PFSK-1 (cell line): ENCODE measurements around the gene ATG9B.

Experiments used
- FOXP2 ChIP-seq: optimal IDR thresholded peaks from 2 replicates; pipeline ENCODE3; 2011; ENCODE audit warnings: borderline replicate concordance, control low read depth, inconsistent platforms; ENCODE audit not compliant: insufficient read depth; ENCODE audit errors: extremely low read length, extremely low read depth
- POLR2AphosphoS5 ChIP-seq: IDR thresholded peaks from 2 replicates; pipeline ENCODE4 v1.6.1; 2012; ENCODE audit warnings: low read depth, mild to moderate bottlenecking, control low read depth, low read length, moderate library complexity
- SIN3A ChIP-seq: IDR thresholded peaks from 2 replicates; pipeline ENCODE4 v1.6.1; 2012; ENCODE audit warnings: mild to moderate bottlenecking, low read length, moderate library complexity, borderline replicate concordance; ENCODE audit not compliant: insufficient read depth
- TAF1 ChIP-seq: IDR thresholded peaks from 2 replicates; pipeline ENCODE4 v1.6.1; 2012; ENCODE audit warnings: low read length, control low read depth, borderline replicate concordance; ENCODE audit not compliant: insufficient read depth
- TF ChIP-seq, protein P1 (sequence below), 2 experiments: IDR thresholded peaks; 2 replicates each; pipeline versions ENCODE4 v1.6.1 to v1.8.0; 2011 to 2012; ENCODE audit warnings: low read depth in 2 of 2, low read length in 2 of 2, control low read depth in 1 of 2, inconsistent platforms in 1 of 2, mild to moderate bottlenecking in 1 of 2, moderate library complexity in 1 of 2; ENCODE audit not compliant: insufficient read depth in 1 of 2

Gene ATG9B

DNA sequence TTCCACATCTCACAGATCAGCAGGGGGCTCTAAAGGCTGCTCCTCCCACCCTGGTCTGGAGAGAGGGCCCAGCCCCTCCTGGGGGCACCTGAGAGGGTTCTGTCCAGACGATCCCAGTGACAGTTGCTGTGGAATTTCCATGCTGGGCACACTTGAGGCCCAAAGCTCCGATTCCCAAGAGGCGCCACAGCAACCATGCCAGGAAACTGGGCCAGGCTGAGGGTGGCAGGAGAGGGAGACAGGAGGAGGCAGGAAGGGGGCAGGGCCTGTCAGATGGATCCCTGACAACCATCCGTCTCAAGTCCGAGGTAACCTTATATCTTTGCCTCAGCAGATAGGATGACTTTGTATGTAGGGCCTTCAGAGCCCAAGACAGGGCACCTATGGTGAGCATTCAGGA lies 37.7 kb downstream of the ATG9B start:
- no peak for TF ChIP-seq SIN3A
- TF ChIP-seq POLR2AphosphoS5 = no peak
- TF ChIP-seq, protein P1, sequence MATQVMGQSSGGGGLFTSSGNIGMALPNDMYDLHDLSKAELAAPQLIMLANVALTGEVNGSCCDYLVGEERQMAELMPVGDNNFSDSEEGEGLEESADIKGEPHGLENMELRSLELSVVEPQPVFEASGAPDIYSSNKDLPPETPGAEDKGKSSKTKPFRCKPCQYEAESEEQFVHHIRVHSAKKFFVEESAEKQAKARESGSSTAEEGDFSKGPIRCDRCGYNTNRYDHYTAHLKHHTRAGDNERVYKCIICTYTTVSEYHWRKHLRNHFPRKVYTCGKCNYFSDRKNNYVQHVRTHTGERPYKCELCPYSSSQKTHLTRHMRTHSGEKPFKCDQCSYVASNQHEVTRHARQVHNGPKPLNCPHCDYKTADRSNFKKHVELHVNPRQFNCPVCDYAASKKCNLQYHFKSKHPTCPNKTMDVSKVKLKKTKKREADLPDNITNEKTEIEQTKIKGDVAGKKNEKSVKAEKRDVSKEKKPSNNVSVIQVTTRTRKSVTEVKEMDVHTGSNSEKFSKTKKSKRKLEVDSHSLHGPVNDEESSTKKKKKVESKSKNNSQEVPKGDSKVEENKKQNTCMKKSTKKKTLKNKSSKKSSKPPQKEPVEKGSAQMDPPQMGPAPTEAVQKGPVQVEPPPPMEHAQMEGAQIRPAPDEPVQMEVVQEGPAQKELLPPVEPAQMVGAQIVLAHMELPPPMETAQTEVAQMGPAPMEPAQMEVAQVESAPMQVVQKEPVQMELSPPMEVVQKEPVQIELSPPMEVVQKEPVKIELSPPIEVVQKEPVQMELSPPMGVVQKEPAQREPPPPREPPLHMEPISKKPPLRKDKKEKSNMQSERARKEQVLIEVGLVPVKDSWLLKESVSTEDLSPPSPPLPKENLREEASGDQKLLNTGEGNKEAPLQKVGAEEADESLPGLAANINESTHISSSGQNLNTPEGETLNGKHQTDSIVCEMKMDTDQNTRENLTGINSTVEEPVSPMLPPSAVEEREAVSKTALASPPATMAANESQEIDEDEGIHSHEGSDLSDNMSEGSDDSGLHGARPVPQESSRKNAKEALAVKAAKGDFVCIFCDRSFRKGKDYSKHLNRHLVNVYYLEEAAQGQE (IDR thresholded peaks at IDR 0.05; ENCODE audit: insufficient read depth in 1 of 2, low read depth in 2 of 2, low read length in 2 of 2) = no peak
- TF ChIP-seq FOXP2 = no peak
- TF ChIP-seq TAF1 = no peak

GRCh38 chr7:150986099-150986512 lies 38.2 kb downstream of the ATG9B start:
- TF ChIP-seq TAF1 (no peak), SIN3A (no peak), FOXP2 (no peak), POLR2AphosphoS5 (no peak)
- TF ChIP-seq, protein P1 (IDR thresholded peaks at IDR 0.05; ENCODE audit: insufficient read depth in 1 of 2, low read depth in 2 of 2, low read length in 2 of 2) = peak; percentile 68 to 73; a peak in 3 of 4 replicates

GRCh38 chr7:150983893-150984368 lies 40.4 kb downstream of the ATG9B start:
- TF ChIP-seq, protein P1 (IDR thresholded peaks at IDR 0.05; ENCODE audit: insufficient read depth in 1 of 2, low read depth in 2 of 2, low read length in 2 of 2) = peak; percentile 98 to 100
- no peak for TF ChIP-seq SIN3A

- TF ChIP-seq POLR2AphosphoS5 (no peak), FOXP2 (no peak), TAF1 (no peak), SIN3A (no peak)
- TF ChIP-seq, protein P1 (IDR thresholded peaks at IDR 0.05; ENCODE audit: insufficient read depth in 1 of 2, low read depth in 2 of 2, low read length in 2 of 2) = no peak
These were observed 41.9 kb downstream of the ATG9B start for GRCh38 chr7:150982351-150982750.

- TF ChIP-seq SIN3A (no peak), POLR2AphosphoS5 (no peak), FOXP2 (no peak), TAF1 (no peak)
- TF ChIP-seq, protein P1 (IDR thresholded peaks at IDR 0.05; ENCODE audit: insufficient read depth in 1 of 2, low read depth in 2 of 2, low read length in 2 of 2) = no peak
These were observed 42.6 kb downstream of the ATG9B start for GRCh38 chr7:150981644-150982043.
